Iris pigment epithelial cell (primary cell): ENCODE measurements around the gene SECISBP2L.
"Not testable (repeated sequence)": the region's sequence is repeated elsewhere in the genome, so short reads cannot be mapped to it uniquely, and the experiment has no call there.

Source experiments
- DNase-seq: peaks from one replicate; pipeline ENCODE4 v3.0.0-alpha.2; 2011; ENCODE audit warnings: low read depth

The SECISBP2L gene

GRCh38 chr15:49046220-49047102 is at the start of gene SECISBP2L:
Gene SECISBP2L, minus strand, starts transcription at chr15:49046446. Its CDS starts 147 bp downstream, at chr15:49046299.
- peak; percentile 96 for DNase-seq

GRCh38 chr15:49094923-49095322 is 48.7 kb upstream of the SECISBP2L start:
- no peak for DNase-seq

GRCh38 chr15:49093252-49094105 is 47.2 kb upstream of the SECISBP2L start:
- no peak for DNase-seq

GRCh38 chr15:49088996-49089395 is 42.8 kb upstream of the SECISBP2L start:
- DNase-seq: no peak

- DNase-seq: no peak
These were observed 39.6 kb upstream of the SECISBP2L start for GRCh38 chr15:49085696-49086459.

GRCh38 chr15:49084285-49084570 is 38.0 kb upstream of the SECISBP2L start:
- no peak for DNase-seq

- DNase-seq: peak; percentile 49
These were observed 37.4 kb upstream of the SECISBP2L start for GRCh38 chr15:49083401-49084284.

- DNase-seq: peak; percentile 80
These were observed 36.7 kb upstream of the SECISBP2L start for GRCh38 chr15:49082960-49083359.

GRCh38 chr15:49079340-49080039 is 33.2 kb upstream of the SECISBP2L start:
- DNase-seq: no peak

GRCh38 chr15:49075881-49076280 is 29.6 kb upstream of the SECISBP2L start:
- DNase-seq: no peak

- DNase-seq: not testable (repeated sequence)
These were observed 28.5 kb upstream of the SECISBP2L start for GRCh38 chr15:49074589-49075287.

- DNase-seq: no peak
These were observed 20.1 kb upstream of the SECISBP2L start for GRCh38 chr15:49066372-49066771.

GRCh38 chr15:49064884-49065283 is 18.6 kb upstream of the SECISBP2L start:
- DNase-seq: no peak

- no peak for DNase-seq
These were observed 18.0 kb upstream of the SECISBP2L start for GRCh38 chr15:49064281-49064653.

- DNase-seq: no peak
These were observed 17.4 kb upstream of the SECISBP2L start for GRCh38 chr15:49063402-49064280.

GRCh38 chr15:49062900-49063299 is 16.7 kb upstream of the SECISBP2L start:
- no peak for DNase-seq

- DNase-seq: peak; percentile 78
These were observed 14.7 kb upstream of the SECISBP2L start for GRCh38 chr15:49060710-49061495.

GRCh38 chr15:49059491-49059890 is 13.2 kb upstream of the SECISBP2L start:
- DNase-seq: no peak
